ENCODE data around the gene ZNF775.

- TF ChIP-seq CTCF (conservative IDR thresholded peaks at IDR 0.05; ENCODE audit: low read depth, low read length): no peak
- TF ChIP-seq EZH2 (IDR thresholded peaks at IDR 0.05; ENCODE audit: low read length, unreplicated experiment): no peak
Measured at GRCh38 chr7:150382123-150382843, 3.2 kb downstream of the ZNF775 start.
